Trophoblast cell (in vitro differentiated cells and primary cell): Measurements from ENCODE around the gene DCUN1D4. TPM values are rescaled to one million over a fixed set of nuclear protein-coding genes. Genes with fewer than 3 reads are reported as not detected.
A peak's percentile ranks its signal among the peaks of the same experiment; 100 is the strongest.

Experiments used
- DNase-seq, 2 donors: peaks; one replicate each; pipeline ENCODE4 v3.0.0-alpha.2; 2016
- H2AFZ ChIP-seq: 2 replicates; pipeline ENCODE4 v1.6.1; 2013; ENCODE audit warnings: low read length, moderate library complexity, mild to moderate bottlenecking; ENCODE audit not compliant: insufficient read depth, poor library complexity
- H2AK5ac ChIP-seq: 2 replicates; pipeline ENCODE4 v1.6.1; 2013; ENCODE audit warnings: mild to moderate bottlenecking, low read length
- H2BK120ac ChIP-seq: 2 replicates; pipeline ENCODE4 v1.6.1; 2013; ENCODE audit warnings: low read length, mild to moderate bottlenecking, moderate library complexity; ENCODE audit not compliant: insufficient read depth, poor library complexity
- H2BK12ac ChIP-seq: 2 replicates; pipeline ENCODE4 v1.6.1; 2013; ENCODE audit warnings: mild to moderate bottlenecking, low read length, moderate library complexity
- H2BK5ac ChIP-seq: 2 replicates; pipeline ENCODE4 v1.6.1; 2013; ENCODE audit warnings: low read length, low read depth, moderate library complexity, mild to moderate bottlenecking; ENCODE audit not compliant: poor library complexity
- H3K14ac ChIP-seq: 2 replicates; pipeline ENCODE4 v1.6.1; 2013; ENCODE audit warnings: mild to moderate bottlenecking, low read length
- H3K18ac ChIP-seq: 2 replicates; pipeline ENCODE4 v1.6.1; 2013; ENCODE audit warnings: mild to moderate bottlenecking, low read length
- H3K23ac ChIP-seq: 2 replicates; pipeline ENCODE4 v1.6.1; 2013; ENCODE audit warnings: low read length
- H3K27ac ChIP-seq: 2 replicates; pipeline ENCODE4 v1.5.1; 2013; ENCODE audit warnings: low read depth, mild to moderate bottlenecking, inconsistent platforms, low read length, moderate library complexity
- H3K27me3 ChIP-seq: 2 replicates; pipeline ENCODE4 v1.6.1; 2013; ENCODE audit warnings: inconsistent platforms, mild to moderate bottlenecking, low read length, moderate library complexity; ENCODE audit not compliant: insufficient read depth
- H3K36me3 ChIP-seq, 2 experiments: 1 replicate in 1 of 2; 2 replicates in 1 of 2; pipeline ENCODE4 v1.6.1; 2013; ENCODE audit warnings: low read length in 2 of 2, mild to moderate bottlenecking in 2 of 2, moderate library complexity in 1 of 2; ENCODE audit not compliant: insufficient read depth in 2 of 2, control insufficient read depth in 1 of 2
- H3K4ac ChIP-seq: 2 replicates; pipeline ENCODE4 v1.6.1; 2013; ENCODE audit warnings: low read depth, mild to moderate bottlenecking, low read length, moderate library complexity
- H3K4me1 ChIP-seq, 2 experiments: 1 replicate in 1 of 2; 2 replicates in 1 of 2; pipeline ENCODE4 v1.6.1; 2013; ENCODE audit warnings: low read length in 2 of 2, mild to moderate bottlenecking in 2 of 2, moderate library complexity in 1 of 2; ENCODE audit not compliant: insufficient read depth in 2 of 2, control insufficient read depth in 1 of 2
- H3K4me2 ChIP-seq: 2 replicates; pipeline ENCODE4 v1.6.1; 2013; ENCODE audit warnings: inconsistent platforms, mild to moderate bottlenecking, low read length, moderate library complexity
- H3K4me3 ChIP-seq: 2 replicates; pipeline ENCODE4 v1.5.1; 2013; ENCODE audit warnings: mild to moderate bottlenecking, low read depth, low read length, inconsistent platforms
- H3K79me1 ChIP-seq: one replicate; pipeline ENCODE4 v1.6.1; 2013; ENCODE audit warnings: low read length
- H3K79me2 ChIP-seq: 2 replicates; pipeline ENCODE4 v1.6.1; 2013; ENCODE audit warnings: low read length, mild to moderate bottlenecking; ENCODE audit not compliant: control insufficient read depth, insufficient read depth, poor library complexity
- H3K9ac ChIP-seq: 2 replicates; pipeline ENCODE4 v1.6.1; 2013; ENCODE audit warnings: mild to moderate bottlenecking, low read length
- H3K9me3 ChIP-seq: 2 replicates; pipeline ENCODE4 v1.6.1; 2013; ENCODE audit warnings: low read depth, mild to moderate bottlenecking, control low read depth, inconsistent platforms, low read length; ENCODE audit not compliant: insufficient read depth
- H4K12ac ChIP-seq: 2 replicates; pipeline ENCODE4 v1.6.1; 2013; ENCODE audit warnings: low read depth, mild to moderate bottlenecking, low read length, moderate library complexity
- H4K8ac ChIP-seq: 2 replicates; pipeline ENCODE4 v1.6.1; 2013; ENCODE audit warnings: low read depth, mild to moderate bottlenecking, low read length, moderate library complexity
- H4K91ac ChIP-seq: one replicate; pipeline ENCODE4 v1.6.1; 2013; ENCODE audit warnings: low read depth, mild to moderate bottlenecking, low read length, moderate library complexity
- WGBS: extraction: QIAGEN DNeasy Blood & Tissue Kit; methylation state at CpG from one replicate; pipeline ENCODE4 v1.1.7; 2013; ENCODE audit warnings: missing lambda C conversion rate; ENCODE audit not compliant: insufficient read length, insufficient coverage; ENCODE audit errors: extremely low coverage; 5-methylcytosine and 5-hydroxymethylcytosine counted together
- polyA plus RNA-seq: library from polyadenylated mRNA; stranded (reverse); fragments of 200-250 nt; gene quantifications from 2 replicates; pipeline ENCODE4 v1.2.3, GENCODE V29; 2013

Gene DCUN1D4
- polyA plus RNA-seq, result 11.5 and 11.7 TPM in 2 replicates

- no peaks in the 10 kb centered on the region for H3K27me3 ChIP-seq
- peak within 1 kb of the TSS; percentile 52 for H3K14ac ChIP-seq
- no peak within 1 kb of the TSS for H3K23ac ChIP-seq
- peak within 1 kb of the TSS; percentile 59 for H4K12ac ChIP-seq
- peak within 1 kb of the TSS; percentile 39 for H3K9ac ChIP-seq
- peak within 1 kb of the TSS; percentile 94 for H3K27ac ChIP-seq
- peaks cover 11% of the 10 kb centered on the region for H3K79me1 ChIP-seq
- no peak within 1 kb of the TSS for H2BK12ac ChIP-seq
- H3K4ac ChIP-seq, result peak within 1 kb of the TSS; percentile 59
- H2AFZ ChIP-seq, result peak within 1 kb of the TSS; percentile 96
- peak within 1 kb of the TSS; percentile 95 for H3K4me2 ChIP-seq
- peak within 1 kb of the TSS; percentile 71 for H2BK5ac ChIP-seq
- no peak within 1 kb of the TSS for H2AK5ac ChIP-seq
- DNase-seq, result peak; percentile 99 to 100
- H2BK120ac ChIP-seq, result peak within 1 kb of the TSS; percentile 11
- peaks cover 0 to 5% of the 10 kb centered on the region in 2 experiments for H3K4me1 ChIP-seq
- H4K91ac ChIP-seq, result peak within 1 kb of the TSS; percentile 64
- peaks cover 6% of the 10 kb centered on the region for H3K79me2 ChIP-seq
- no peaks in the 10 kb centered on the region for H3K36me3 ChIP-seq
- peak within 1 kb of the TSS; percentile 82 for H3K4me3 ChIP-seq
- no CpG with 5 or more reads among the region's 68 CpGs for WGBS
- no peaks in the 10 kb centered on the region for H3K9me3 ChIP-seq
- H4K8ac ChIP-seq, result peak within 1 kb of the TSS; percentile 91
- peak within 1 kb of the TSS; percentile 89 for H3K18ac ChIP-seq
These were observed at the start of gene DCUN1D4 for GRCh38 chr4:51842554-51843308. DCUN1D4 (plus strand) TSS chr4:51843153; CDS start chr4:51843243, 90 bp downstream.

- H2BK5ac ChIP-seq, result no peak overlapping the region
- H2BK12ac ChIP-seq, result no peak overlapping the region
- H3K9ac ChIP-seq, result no peak overlapping the region
- H3K14ac ChIP-seq, result no peak overlapping the region
- DNase-seq, result no peak
- H2BK120ac ChIP-seq, result no peak overlapping the region
- H3K4me1 ChIP-seq, result no peaks in the 10 kb centered on the region
- no peak overlapping the region for H4K8ac ChIP-seq
- H3K79me1 ChIP-seq, result no peaks in the 10 kb centered on the region
- no peak overlapping the region for H3K4me3 ChIP-seq
- H4K12ac ChIP-seq, result no peak overlapping the region
- H2AK5ac ChIP-seq, result no peak overlapping the region
- H3K4ac ChIP-seq, result no peak overlapping the region
- H3K79me2 ChIP-seq, result no peaks in the 10 kb centered on the region
- no peaks in the 10 kb centered on the region for H3K36me3 ChIP-seq
- WGBS, result no CpG with 5 or more reads among the region's 8 CpGs
- no peak overlapping the region for H4K91ac ChIP-seq
- H3K4me2 ChIP-seq, result no peak overlapping the region
- H2AFZ ChIP-seq, result no peak overlapping the region
- no peak overlapping the region for H3K23ac ChIP-seq
- no peak overlapping the region for H3K27ac ChIP-seq
- H3K27me3 ChIP-seq, result no peaks in the 10 kb centered on the region
- peaks cover 5% of the 10 kb centered on the region for H3K9me3 ChIP-seq
- H3K18ac ChIP-seq, result no peak overlapping the region
These were observed 22.3 kb upstream of the DCUN1D4 start for GRCh38 chr4:51820443-51821234.

GRCh38 chr4:51825341-51825740, 17.6 kb upstream of the DCUN1D4 start:
- no peak overlapping the region for H3K4me2 ChIP-seq
- H3K9ac ChIP-seq, result no peak overlapping the region
- H3K27ac ChIP-seq, result no peak overlapping the region
- no peak overlapping the region for H3K18ac ChIP-seq
- no peak overlapping the region for H4K12ac ChIP-seq
- no peak overlapping the region for H2BK5ac ChIP-seq
- H3K4me3 ChIP-seq, result no peak overlapping the region
- H3K14ac ChIP-seq, result no peak overlapping the region
- no peak for DNase-seq
- no peak overlapping the region for H4K8ac ChIP-seq
- H4K91ac ChIP-seq, result no peak overlapping the region
- H3K23ac ChIP-seq, result no peak overlapping the region
- WGBS, result no CpG with 5 or more reads among the region's 5 CpGs
- no peaks in the 10 kb centered on the region for H3K36me3 ChIP-seq
- H3K79me1 ChIP-seq, result no peaks in the 10 kb centered on the region
- no peaks in the 10 kb centered on the region for H3K79me2 ChIP-seq
- H3K9me3 ChIP-seq, result no peaks in the 10 kb centered on the region
- H2BK12ac ChIP-seq, result no peak overlapping the region
- H3K27me3 ChIP-seq, result no peaks in the 10 kb centered on the region
- no peaks in the 10 kb centered on the region for H3K4me1 ChIP-seq
- no peak overlapping the region for H2AFZ ChIP-seq
- H2AK5ac ChIP-seq, result no peak overlapping the region
- H2BK120ac ChIP-seq, result no peak overlapping the region
- no peak overlapping the region for H3K4ac ChIP-seq

- DNase-seq, result no peak
- no peak overlapping the region for H3K27ac ChIP-seq
These were observed 12.7 kb upstream of the DCUN1D4 start for GRCh38 chr4:51830156-51830720.

More at GRCh38 chr4:51830156-51830720, 12.7 kb upstream of the DCUN1D4 start:
- H4K12ac ChIP-seq, result no peak overlapping the region
- no peak overlapping the region for H3K9ac ChIP-seq
- H3K36me3 ChIP-seq, result no peaks in the 10 kb centered on the region
- no peaks in the 10 kb centered on the region for H3K27me3 ChIP-seq
- no peak overlapping the region for H2AFZ ChIP-seq
- H2BK5ac ChIP-seq, result no peak overlapping the region
- no peaks in the 10 kb centered on the region for H3K79me2 ChIP-seq
- H3K4me3 ChIP-seq, result no peak overlapping the region
- no peaks in the 10 kb centered on the region for H3K79me1 ChIP-seq
- H3K9me3 ChIP-seq, result no peaks in the 10 kb centered on the region
- H2AK5ac ChIP-seq, result no peak overlapping the region
- no CpG with 5 or more reads among the region's 3 CpGs for WGBS
- no peak overlapping the region for H3K4me2 ChIP-seq
- no peak overlapping the region for H3K23ac ChIP-seq
- H4K91ac ChIP-seq, result no peak overlapping the region
- no peak overlapping the region for H3K14ac ChIP-seq
- no peak overlapping the region for H3K4ac ChIP-seq
- no peak overlapping the region for H2BK120ac ChIP-seq
- H3K4me1 ChIP-seq, result no peaks in the 10 kb centered on the region
- H2BK12ac ChIP-seq, result no peak overlapping the region
- no peak overlapping the region for H3K18ac ChIP-seq
- no peak overlapping the region for H4K8ac ChIP-seq
